ENCODE data around the gene MSRB3.

DNA sequence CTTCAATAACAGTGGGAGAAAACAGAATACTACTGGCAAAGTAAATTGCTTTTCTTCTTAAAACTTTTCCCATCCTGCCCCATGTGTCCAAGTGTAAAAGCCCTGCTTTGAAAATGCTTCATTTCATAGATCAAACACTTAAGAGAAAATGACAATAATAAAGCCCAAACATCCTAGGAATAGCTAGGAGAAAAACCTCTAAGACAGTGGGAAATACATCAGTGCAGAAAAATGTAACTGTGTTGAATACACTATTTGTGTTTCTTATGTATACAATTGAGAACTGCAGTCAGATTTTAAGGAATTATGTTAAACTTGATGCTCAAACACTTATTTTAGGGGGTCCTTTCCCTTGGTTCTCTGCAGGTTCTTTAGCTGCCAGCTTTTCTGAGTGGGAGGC lies 181.1 kb downstream of the MSRB3 start:
- TF ChIP-seq JUND (IDR thresholded peaks at IDR 0.05; ENCODE audit: low read length) (no peak), EZH2 (IDR thresholded peaks at IDR 0.05; ENCODE audit: low read depth, low read length, severe bottlenecking) (no peak), ASH2L (IDR thresholded peaks at IDR 0.05; ENCODE audit: low read length) (no peak)
- TF ChIP-seq, protein P1, sequence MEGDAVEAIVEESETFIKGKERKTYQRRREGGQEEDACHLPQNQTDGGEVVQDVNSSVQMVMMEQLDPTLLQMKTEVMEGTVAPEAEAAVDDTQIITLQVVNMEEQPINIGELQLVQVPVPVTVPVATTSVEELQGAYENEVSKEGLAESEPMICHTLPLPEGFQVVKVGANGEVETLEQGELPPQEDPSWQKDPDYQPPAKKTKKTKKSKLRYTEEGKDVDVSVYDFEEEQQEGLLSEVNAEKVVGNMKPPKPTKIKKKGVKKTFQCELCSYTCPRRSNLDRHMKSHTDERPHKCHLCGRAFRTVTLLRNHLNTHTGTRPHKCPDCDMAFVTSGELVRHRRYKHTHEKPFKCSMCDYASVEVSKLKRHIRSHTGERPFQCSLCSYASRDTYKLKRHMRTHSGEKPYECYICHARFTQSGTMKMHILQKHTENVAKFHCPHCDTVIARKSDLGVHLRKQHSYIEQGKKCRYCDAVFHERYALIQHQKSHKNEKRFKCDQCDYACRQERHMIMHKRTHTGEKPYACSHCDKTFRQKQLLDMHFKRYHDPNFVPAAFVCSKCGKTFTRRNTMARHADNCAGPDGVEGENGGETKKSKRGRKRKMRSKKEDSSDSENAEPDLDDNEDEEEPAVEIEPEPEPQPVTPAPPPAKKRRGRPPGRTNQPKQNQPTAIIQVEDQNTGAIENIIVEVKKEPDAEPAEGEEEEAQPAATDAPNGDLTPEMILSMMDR (IDR thresholded peaks at IDR 0.05; ENCODE audit: control extremely low read depth in 1 of 3, insufficient read depth in 1 of 3, low read depth in 1 of 3, low read length in 3 of 3): no peak
